NCI-H446 treated with DMSO at 0.1 percent for 48 hours (cell line): ENCODE results near the gene MYH15.

ENCODE experiments used
- DNase-seq: peaks from one replicate; lab custom pipeline; 2025; lab: John Stamatoyannopoulos, UW

Gene MYH15

DNA sequence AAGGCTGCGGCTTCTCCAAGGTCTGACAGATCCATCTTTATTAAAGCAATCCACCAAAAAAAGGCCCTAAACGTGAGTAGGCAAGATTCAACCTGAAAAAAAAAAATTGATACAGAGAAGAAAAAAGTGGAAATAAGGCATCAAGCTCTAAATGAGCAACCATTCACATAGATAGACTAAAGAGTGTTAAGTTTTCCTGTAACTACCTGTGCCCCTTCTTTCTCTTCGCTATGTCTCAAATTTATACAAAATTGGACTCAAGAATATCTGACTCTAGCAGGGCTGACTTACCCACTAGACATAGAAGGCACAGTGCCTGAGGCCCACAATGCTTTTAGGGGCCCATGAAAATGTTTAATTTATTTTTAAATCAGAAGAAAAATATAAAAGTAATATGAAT is at the start of gene MYH15:
TSS of gene MYH15 (minus strand) at position 101 of the 400 bp plus-strand sequence. CDS start at position 35, 66 bp downstream.
- DNase-seq = no peak

- no peak for DNase-seq
Measured at GRCh38 chr3:108555966-108556581, 45.7 kb upstream of the MYH15 start.

DNA sequence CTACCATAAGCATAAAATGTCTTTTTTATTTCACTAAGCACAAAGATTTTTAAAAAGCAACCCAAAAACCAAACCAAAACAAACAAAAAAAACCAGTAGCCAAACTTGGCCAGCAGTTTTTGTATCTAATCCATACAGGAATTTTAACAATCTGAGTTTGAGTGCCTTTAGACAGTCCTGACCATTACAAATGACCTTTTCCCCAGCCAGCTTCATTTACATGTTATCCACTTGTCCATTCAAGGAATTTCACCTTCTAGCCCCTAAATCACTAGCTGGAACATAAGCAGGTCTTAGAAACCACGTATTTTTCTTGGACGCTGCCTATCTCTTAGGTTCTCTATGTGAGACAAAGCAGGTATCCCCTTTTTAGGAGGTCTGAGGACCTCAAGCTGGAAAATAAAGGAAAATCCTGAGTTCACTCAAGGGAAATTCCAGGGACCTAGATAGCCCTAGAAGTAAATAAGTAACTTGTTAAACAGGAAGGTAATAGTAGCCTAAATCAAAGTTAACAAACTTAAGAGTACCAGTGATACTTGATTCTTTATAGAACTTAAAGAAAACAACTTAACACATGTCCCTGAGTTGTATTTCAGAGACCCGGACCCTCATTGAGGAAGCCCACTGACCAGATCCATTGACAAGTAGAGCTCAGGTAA is 44.6 kb upstream of the MYH15 start:
- DNase-seq = no peak

- DNase-seq = no peak
Measured at GRCh38 chr3:108554229-108554628, 43.8 kb upstream of the MYH15 start.

DNA sequence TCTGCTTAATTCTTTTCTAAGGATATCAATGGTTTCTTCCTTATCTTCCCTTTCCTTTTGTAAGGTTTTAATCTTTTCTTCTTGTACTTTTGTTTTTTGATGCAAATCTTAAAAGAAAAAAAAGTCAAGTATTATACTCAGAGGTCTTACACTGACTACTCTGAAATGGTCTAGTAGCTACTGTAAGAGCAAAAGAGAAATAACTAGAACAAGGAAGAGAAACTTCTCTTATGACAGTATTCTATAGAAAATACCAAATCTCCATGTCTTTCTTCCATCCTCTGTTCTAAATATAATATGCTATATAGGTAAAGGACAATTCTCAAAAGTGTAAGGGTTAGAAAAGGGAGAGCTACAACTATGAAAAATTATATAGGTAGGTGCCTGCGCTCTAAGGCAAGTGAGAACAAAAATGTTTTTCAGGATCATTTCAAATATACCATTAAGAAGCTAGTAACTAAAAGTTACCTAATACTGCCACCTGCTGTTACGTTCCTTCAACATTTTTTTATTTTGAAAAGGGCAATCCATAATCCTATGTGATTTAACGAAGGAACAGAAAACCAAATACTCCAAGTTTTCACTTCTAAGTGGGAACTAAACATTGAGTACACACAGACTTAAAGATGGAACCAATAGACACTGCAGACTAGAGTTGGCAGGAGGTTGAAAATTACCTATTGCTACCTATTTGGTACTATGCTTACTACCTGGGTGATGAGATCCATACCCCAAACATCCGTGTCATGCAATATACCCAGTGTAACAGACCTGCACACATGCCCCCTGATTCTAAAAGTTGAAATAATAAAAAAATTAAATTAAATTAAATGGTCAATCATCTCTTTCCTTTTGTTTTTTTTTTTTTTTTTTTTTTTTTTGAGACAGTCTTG is 42.1 kb upstream of the MYH15 start:
- peak; percentile 29 for DNase-seq

- DNase-seq = no peak
Measured at GRCh38 chr3:108548886-108549285, 38.5 kb upstream of the MYH15 start.

- no peak for DNase-seq
Measured at GRCh38 chr3:108548304-108548703, 37.9 kb upstream of the MYH15 start.

- no peak for DNase-seq
Measured at GRCh38 chr3:108546692-108547091, 36.3 kb upstream of the MYH15 start.

DNA sequence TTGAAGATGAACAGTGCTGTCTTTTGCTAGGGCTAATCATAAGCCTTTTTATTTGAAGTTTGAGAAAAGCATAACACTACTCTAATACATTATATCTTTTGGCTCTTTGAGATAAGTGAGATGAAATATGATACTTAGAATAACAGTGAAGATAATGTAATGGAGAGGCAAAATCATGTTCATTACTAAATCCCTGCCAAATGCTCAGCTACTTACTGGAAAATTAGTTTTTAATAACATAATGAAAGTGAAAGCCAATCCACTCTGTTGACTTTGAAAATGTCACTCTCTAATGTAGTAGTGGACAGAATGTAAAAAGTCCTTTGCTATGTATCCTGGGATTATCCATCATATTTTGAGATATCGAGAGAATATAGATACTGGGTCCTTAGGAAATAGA is 35.9 kb upstream of the MYH15 start:
- no peak for DNase-seq

- no peak for DNase-seq
Measured at GRCh38 chr3:108538083-108538482, 27.7 kb upstream of the MYH15 start.

GRCh38 chr3:108528459-108529252 is 18.3 kb upstream of the MYH15 start:
- no peak for DNase-seq

DNA sequence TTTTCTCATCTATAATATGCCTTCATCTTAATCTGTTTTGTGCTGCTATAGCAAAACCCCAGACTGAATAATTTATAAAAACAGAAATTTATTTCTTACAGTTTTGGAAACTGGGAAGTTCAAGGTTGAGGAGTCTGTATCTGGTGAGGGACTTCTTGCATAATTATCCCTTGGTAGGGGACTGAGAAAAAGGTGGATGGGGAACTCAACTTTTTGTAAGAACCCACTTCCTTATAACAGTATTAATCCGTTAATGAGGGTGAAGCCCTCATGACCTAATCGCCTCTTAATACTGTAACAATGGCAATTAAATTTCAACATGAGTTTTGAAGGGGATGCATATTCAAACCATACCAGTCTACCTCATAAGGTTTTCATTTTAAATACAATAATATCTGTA is 17.4 kb upstream of the MYH15 start:
- no peak for DNase-seq

- DNase-seq = no peak
Measured at GRCh38 chr3:108527109-108527508, 16.7 kb upstream of the MYH15 start.

GRCh38 chr3:108525971-108526370 is 15.6 kb upstream of the MYH15 start:
- no peak for DNase-seq

DNA sequence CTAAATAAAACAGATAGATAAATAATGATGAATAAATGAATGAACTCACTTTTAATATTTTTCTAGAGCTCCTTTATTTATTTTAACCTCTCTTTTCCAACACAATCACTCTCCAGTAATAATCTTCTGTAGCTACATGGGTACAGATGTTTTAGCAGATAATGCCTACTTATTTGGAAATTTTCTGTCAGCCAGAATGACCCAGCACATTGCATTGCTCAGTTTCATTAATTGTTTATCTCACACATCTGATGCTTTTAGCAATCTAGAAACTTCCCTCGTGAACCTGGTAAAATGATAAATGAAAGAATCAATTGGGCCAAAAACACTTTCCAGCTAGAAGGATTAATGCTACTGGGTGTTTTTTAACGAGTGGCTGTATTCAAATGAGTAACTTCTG is 14.9 kb upstream of the MYH15 start:
- DNase-seq = no peak

- no peak for DNase-seq
Measured at GRCh38 chr3:108524537-108524936, 14.1 kb upstream of the MYH15 start.

GRCh38 chr3:108518895-108519294 is 8.5 kb upstream of the MYH15 start:
- DNase-seq = no peak

GRCh38 chr3:108516881-108517280 is 6.5 kb upstream of the MYH15 start:
- DNase-seq = no peak

- DNase-seq = no peak
Measured at GRCh38 chr3:108513961-108514360, 3.6 kb upstream of the MYH15 start.

- no peak for DNase-seq
Measured at GRCh38 chr3:108512671-108513070, 2.3 kb upstream of the MYH15 start.

GRCh38 chr3:108511490-108511889 is 1.1 kb upstream of the MYH15 start:
- DNase-seq = no peak

GRCh38 chr3:108511055-108511454 is 659 bp upstream of the MYH15 start:
- no peak for DNase-seq
